Natural killer cell (primary cell): ENCODE data around the gene VBP1. TPM values are rescaled to one million over a fixed set of nuclear protein-coding genes. Genes with fewer than 3 reads are reported as not detected.

Experiments
- ATAC-seq, 3 donors: fragments of 150-1000 bp in 2 of 3; fragments of 200-7000 bp in 1 of 3; cut with Tn5 transposase; 1 replicate in 1 of 3; 2 replicates in 2 of 3; pipeline ENCODE4 v1.10.0; 2021; ENCODE audit warnings: mild to moderate bottlenecking in 2 of 3, moderate library complexity in 2 of 3
- DNase-seq, 2 donors: peaks; one replicate each; pipeline versions ENCODE4 v3.0.0 to v3.0.0-alpha.2; 2013 to 2021; ENCODE audit warnings: mixed read lengths in 1 of 2
- H3K27ac ChIP-seq: one replicate; pipeline ENCODE4 v1.5.1; 2013; ENCODE audit warnings: mild to moderate bottlenecking, low read length
- H3K27me3 ChIP-seq: one replicate; pipeline ENCODE4 v1.6.1; 2013; ENCODE audit warnings: low read length; ENCODE audit not compliant: control insufficient read depth, insufficient read depth
- H3K36me3 ChIP-seq: one replicate; pipeline ENCODE4 v1.6.1; 2013; ENCODE audit warnings: low read length; ENCODE audit not compliant: control insufficient read depth, insufficient read depth
- H3K4me1 ChIP-seq: one replicate; pipeline ENCODE4 v1.6.1; 2013; ENCODE audit warnings: low read length; ENCODE audit not compliant: control insufficient read depth, insufficient read depth
- H3K4me3 ChIP-seq: one replicate; pipeline ENCODE4 v1.5.1; 2013; ENCODE audit warnings: low read length
- H3K9me3 ChIP-seq: one replicate; pipeline ENCODE4 v1.6.1; 2013; ENCODE audit warnings: low read length; ENCODE audit not compliant: control insufficient read depth, insufficient read depth
- H3K27ac Mint-ChIP-seq, 2 donors: one replicate each; pipeline ENCODE4 v1.8.0; 2022; ENCODE audit warnings: mild to moderate bottlenecking in 2 of 2, mixed read lengths in 2 of 2, moderate library complexity in 1 of 2
- H3K27me3 Mint-ChIP-seq, 2 donors: one replicate each; pipeline ENCODE4 v1.8.0; 2022; ENCODE audit warnings: low read depth in 2 of 2, mixed read lengths in 2 of 2
- H3K36me3 Mint-ChIP-seq: one replicate; pipeline ENCODE4 v1.8.0; 2022; ENCODE audit warnings: mixed read lengths
- H3K4me1 Mint-ChIP-seq, 2 donors: one replicate each; pipeline ENCODE4 v1.8.0; 2022; ENCODE audit warnings: mixed read lengths in 2 of 2
- H3K4me3 Mint-ChIP-seq: one replicate; pipeline ENCODE4 v1.8.0; 2022; ENCODE audit warnings: mild to moderate bottlenecking, moderate library complexity, mixed read lengths
- H3K9me3 Mint-ChIP-seq, 2 donors: one replicate each; pipeline ENCODE4 v1.8.0; 2022; ENCODE audit warnings: mixed read lengths in 2 of 2
- CTCF ChIP-seq: fragments of 200-600 bp; IDR thresholded peaks from one replicate; pipeline ENCODE4 v1.8.0; 2022; ENCODE audit warnings: antibody characterized with exemption
- WGBS: methylation state at CpG from one replicate; pipeline ENCODE4 v1.1.7; 2013; ENCODE audit warnings: missing lambda C conversion rate; ENCODE audit not compliant: insufficient coverage; 5-methylcytosine and 5-hydroxymethylcytosine counted together
- intact Hi-C: fragments of 100-400 bp; cut with micrococcal nuclease; formaldehyde crosslinking; loops from one replicate; pipeline ENCODE4 v1.14.2; 2022
- total RNA-seq, 4 donors: library from RNA; stranded (reverse); fragments of 120-200 nt in 1 of 4; gene quantifications; one replicate each; pipeline versions ENCODE4 v1.2.3 to v1.2.4, GENCODE V29; 2013 to 2022

VBP1 gene
- total RNA-seq, 3 donors from 2014 or later (not counting 1 experiment from before 2014, with no cell fraction given): 18.7 to 24.6 (median 19.9) TPM

DNA sequence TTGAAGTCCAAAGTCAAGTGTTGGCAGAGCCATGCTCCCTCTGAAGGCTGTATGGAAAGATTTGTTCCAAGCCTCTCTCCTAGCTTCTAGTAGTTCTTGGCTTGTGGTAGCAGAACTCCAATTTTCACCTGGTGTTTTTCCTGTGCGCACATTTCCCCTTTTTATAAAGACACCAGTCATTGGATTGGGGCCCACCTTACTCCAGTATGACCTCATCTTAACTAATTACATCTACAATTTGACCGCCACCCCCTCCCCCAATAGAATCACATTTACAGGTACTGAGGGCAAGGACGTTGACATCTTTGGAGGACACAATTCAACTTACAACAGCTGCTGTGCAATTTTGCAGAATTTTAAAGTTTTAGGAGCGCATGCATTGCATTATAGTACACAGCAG, 31.2 kb downstream of the VBP1 start:
- 86% methylated on average over 4 of the region's 4 CpGs for WGBS
- DNase-seq: no peak
- Histone ChIP-seq H3K4me3 (no peak overlapping the region), H3K4me1 (no peaks in the 10 kb centered on the region), H3K9me3 (no peaks in the 10 kb centered on the region), H3K27me3 (no peaks in the 10 kb centered on the region), H3K27ac (no peak overlapping the region), H3K36me3 (no peaks in the 10 kb centered on the region)
- H3K27me3 Mint-ChIP-seq: no peaks in the 10 kb centered on the region
- no peaks in the 10 kb centered on the region for H3K9me3 Mint-ChIP-seq
- no peaks in the 10 kb centered on the region for H3K36me3 Mint-ChIP-seq
- H3K4me3 Mint-ChIP-seq: no peak overlapping the region
- H3K4me1 Mint-ChIP-seq: peaks cover 0 to 13% of the 10 kb centered on the region in 2 donors
- intact Hi-C loops: no loop called here
- no peak for TF ChIP-seq CTCF
- H3K27ac Mint-ChIP-seq: no peak overlapping the region
- no peak for ATAC-seq

- H3K4me3 ChIP-seq: no peak overlapping the region
- WGBS: no CpG with 5 or more reads among the region's 1 CpG
- H3K27me3 ChIP-seq: no peaks in the 10 kb centered on the region
- Mint-ChIP-seq H3K27me3 (no peaks in the 10 kb centered on the region), H3K9me3 (no peaks in the 10 kb centered on the region), H3K4me3 (no peak overlapping the region), H3K36me3 (no peaks in the 10 kb centered on the region), H3K27ac (no peak overlapping the region), H3K4me1 (peaks cover 0 to 18% of the 10 kb centered on the region in 2 donors)
- intact Hi-C loops: no loop called here
- no peak overlapping the region for H3K27ac ChIP-seq
- TF ChIP-seq CTCF: no peak
- no peaks in the 10 kb centered on the region for H3K9me3 ChIP-seq
- DNase-seq: no peak
- no peak for ATAC-seq
- H3K36me3 ChIP-seq: no peaks in the 10 kb centered on the region
- H3K4me1 ChIP-seq: no peaks in the 10 kb centered on the region
Measured at GRCh38 chrX:155251391-155251790, 35.1 kb downstream of the VBP1 start.

GRCh38 chrX:155259752-155260151, 43.5 kb downstream of the VBP1 start:
- intact Hi-C loops: no loop called here

More at GRCh38 chrX:155259752-155260151, 43.5 kb downstream of the VBP1 start:
- Histone ChIP-seq H3K4me1 (peaks cover 5% of the 10 kb centered on the region), H3K27ac (no peak overlapping the region), H3K27me3 (no peaks in the 10 kb centered on the region), H3K4me3 (no peak overlapping the region), H3K36me3 (no peaks in the 10 kb centered on the region), H3K9me3 (no peaks in the 10 kb centered on the region)
- no peaks in the 10 kb centered on the region for H3K36me3 Mint-ChIP-seq
- TF ChIP-seq CTCF: no peak
- DNase-seq (no peak), ATAC-seq (no peak)
- WGBS: 95% methylated on average over 3 of the region's 3 CpGs
- peaks cover 6 to 30% of the 10 kb centered on the region in 2 donors for H3K4me1 Mint-ChIP-seq
- H3K27me3 Mint-ChIP-seq: no peaks in the 10 kb centered on the region
- no peak overlapping the region for H3K4me3 Mint-ChIP-seq
- no peak overlapping the region for H3K27ac Mint-ChIP-seq
- H3K9me3 Mint-ChIP-seq: no peaks in the 10 kb centered on the region
